GM23338 (cell line): ENCODE data around the gene POMT2. TPM values are rescaled to one million over a fixed set of nuclear protein-coding genes. Genes with fewer than 3 reads are reported as not detected.

Experiments
- ATAC-seq: fragments of 200-7000 bp; cut with Tn5 transposase; 3 replicates; pipeline ENCODE4 v1.9.1; 2020
- DNase-seq: peaks from one replicate; pipeline ENCODE4 v3.0.0-alpha.2; 2015; ENCODE audit warnings: low spot score
- H2AFZ ChIP-seq: fragments of 200-600 bp; sonication (generic); 2 replicates; pipeline ENCODE4 v1.8.0; 2016; ENCODE audit warnings: antibody characterized with exemption, mild to moderate bottlenecking, moderate library complexity
- H3F3A ChIP-seq: fragments of 200-600 bp; sonication (generic); replicated peaks from 2 replicates; pipeline ENCODE4 v1.8.0; 2017; ENCODE audit warnings: antibody characterized with exemption, mixed run types, low read depth
- H3K27ac ChIP-seq: fragments of 200-600 bp; sonication (generic); 2 replicates; pipeline ENCODE4 v1.6.1; 2016; ENCODE audit warnings: low read depth
- H3K27me3 ChIP-seq: fragments of 200-600 bp; sonication (generic); 2 replicates; pipeline ENCODE4 v1.8.0; 2016; ENCODE audit warnings: mild to moderate bottlenecking, mixed run types, moderate library complexity; ENCODE audit not compliant: insufficient read depth
- H3K36me3 ChIP-seq: fragments of 200-600 bp; sonication (generic); 2 replicates; pipeline ENCODE4 v1.8.0; 2016; ENCODE audit warnings: mild to moderate bottlenecking; ENCODE audit not compliant: insufficient read depth
- H3K4me1 ChIP-seq: fragments of 200-600 bp; sonication (generic); 2 replicates; pipeline ENCODE4 v1.8.0; 2016; ENCODE audit warnings: mild to moderate bottlenecking, moderate library complexity; ENCODE audit not compliant: insufficient read depth
- H3K4me2 ChIP-seq: fragments of 200-600 bp; sonication (generic); 2 replicates; pipeline ENCODE4 v1.7.1; 2017; ENCODE audit warnings: mixed run types
- H3K4me3 ChIP-seq: fragments of 200-600 bp; sonication (generic); 2 replicates; pipeline ENCODE4 v1.6.1; 2016; ENCODE audit warnings: mixed run types
- H3K79me2 ChIP-seq: fragments of 200-600 bp; sonication (generic); replicated peaks from 2 replicates; pipeline ENCODE4 v1.8.0; 2017; ENCODE audit warnings: mild to moderate bottlenecking; ENCODE audit not compliant: insufficient read depth
- H3K9me2 ChIP-seq: fragments of 200-600 bp; sonication (generic); 2 replicates; pipeline ENCODE4 v1.8.0; 2017; ENCODE audit not compliant: insufficient read depth
- H4K20me1 ChIP-seq: fragments of 200-600 bp; sonication (generic); replicated peaks from 2 replicates; pipeline ENCODE4 v1.8.0; 2017; ENCODE audit warnings: mild to moderate bottlenecking; ENCODE audit not compliant: insufficient read depth
- H3K27ac Mint-ChIP-seq: 2 replicates; pipeline ENCODE4 v1.8.0; 2020; ENCODE audit warnings: inconsistent platforms, mild to moderate bottlenecking, moderate library complexity, mixed read lengths
- H3K27me3 Mint-ChIP-seq: 3 replicates; pipeline ENCODE4 v1.8.0; 2022; ENCODE audit warnings: low read depth, mild to moderate bottlenecking, moderate library complexity, mixed read lengths, inconsistent platforms; ENCODE audit not compliant: insufficient read depth, poor library complexity
- H3K36me3 Mint-ChIP-seq: 3 replicates; pipeline ENCODE4 v1.8.0; 2021; ENCODE audit warnings: low read depth, mild to moderate bottlenecking, inconsistent platforms, moderate library complexity, mixed read lengths
- H3K4me1 Mint-ChIP-seq: 3 replicates; pipeline ENCODE4 v1.8.0; 2020; ENCODE audit warnings: mild to moderate bottlenecking, inconsistent platforms, mixed read lengths
- H3K4me3 Mint-ChIP-seq: 3 replicates; pipeline ENCODE4 v1.8.0; 2021; ENCODE audit warnings: moderate library complexity, mild to moderate bottlenecking, inconsistent platforms, mixed read lengths
- H3K9me3 Mint-ChIP-seq: 3 replicates; pipeline ENCODE4 v1.8.0; 2020; ENCODE audit warnings: moderate library complexity, mild to moderate bottlenecking, inconsistent platforms, mixed read lengths
- CREB1 ChIP-seq: fragments of 250-450 bp; sonication (Bioruptor Pico); IDR thresholded peaks from 2 replicates; pipeline ENCODE4 v1.5.0; 2020; ENCODE audit warnings: low read depth, mild to moderate bottlenecking, moderate library complexity
- CTCF ChIP-seq, 2 experiments: fragments of 200-600 bp in 1 of 2; sonication (generic) in 1 of 2; conservative IDR thresholded peaks; 2 replicates each; pipeline versions ENCODE4 v1.5.1 to v1.6.1; 2016 to 2017; ENCODE audit warnings: antibody characterized with exemption in 2 of 2, low read depth in 2 of 2, mild to moderate bottlenecking in 2 of 2, moderate library complexity in 1 of 2
- EZH2 ChIP-seq: fragments of 200-600 bp; sonication (generic); IDR thresholded peaks from one replicate; pipeline ENCODE4 v1.8.0; 2017; ENCODE audit warnings: antibody characterized with exemption, mild to moderate bottlenecking, low read depth; ENCODE audit not compliant: unreplicated experiment
- EZH2phosphoT487 ChIP-seq: fragments of 200-600 bp; sonication (generic); IDR thresholded peaks from one replicate; pipeline ENCODE4 v1.8.1; 2018; ENCODE audit warnings: antibody characterized with exemption; ENCODE audit not compliant: unreplicated experiment
- JUNB ChIP-seq: IDR thresholded peaks from one replicate; pipeline ENCODE4 v1.6.1; 2016; ENCODE audit warnings: antibody characterized with exemption; ENCODE audit not compliant: unreplicated experiment
- NANOG ChIP-seq: IDR thresholded peaks from 2 replicates; pipeline ENCODE4 v1.6.1; 2016; ENCODE audit warnings: antibody characterized with exemption, borderline replicate concordance
- REST ChIP-seq: IDR thresholded peaks from one replicate; pipeline ENCODE4 v1.6.1; 2018; ENCODE audit warnings: antibody characterized with exemption; ENCODE audit not compliant: unreplicated experiment
- STAT1 ChIP-seq: IDR thresholded peaks from one replicate; pipeline ENCODE4 v1.6.1; 2016; ENCODE audit warnings: antibody characterized with exemption; ENCODE audit not compliant: unreplicated experiment
- ZNF114 ChIP-seq: fragments of 250-450 bp; sonication (Bioruptor Pico); IDR thresholded peaks from 2 replicates; pipeline ENCODE4 v1.5.0; 2020; ENCODE audit warnings: mild to moderate bottlenecking, moderate library complexity
- ZNF331 ChIP-seq: fragments of 250-450 bp; sonication (Bioruptor Pico); IDR thresholded peaks from 2 replicates; pipeline ENCODE4 v1.5.0; 2020; ENCODE audit warnings: low read depth, mild to moderate bottlenecking, moderate library complexity
- polyA plus RNA-seq: library from polyadenylated mRNA; unstranded; fragments of >200 nt; fragmentation: Nextera tagmentation; extraction: Ambion mirVana; gene quantifications from 2 replicates; pipeline ENCODE4 v1.2.1, GENCODE V29; 2016
- total RNA-seq: library from RNA; depleted of rRNA; stranded (reverse); fragments of >200 nt; shearing (Covaris generic); gene quantifications from 2 replicates; pipeline ENCODE4 v1.2.3, GENCODE V29; 2014
- TF ChIP-seq, protein P1 (sequence below): IDR thresholded peaks from 2 replicates; pipeline ENCODE4 v1.6.1; 2016; ENCODE audit warnings: antibody characterized with exemption

The POMT2 gene
- total and polyA plus RNA-seq, 2 experiments from 2014 or later, result 24.3 to 29.9 TPM

GRCh38 chr14:77314043-77314442, 6.6 kb downstream of the POMT2 start (continued):
- TF ChIP-seq REST (no peak), CTCF (conservative IDR thresholded peaks at IDR 0.05; ENCODE audit: low read depth in 2 of 2) (no peak), ZNF331 (CRISPR knock-in tag) (no peak), EZH2phosphoT487 (no peak), EZH2 (no peak), JUNB (no peak)
- TF ChIP-seq, protein P1, sequence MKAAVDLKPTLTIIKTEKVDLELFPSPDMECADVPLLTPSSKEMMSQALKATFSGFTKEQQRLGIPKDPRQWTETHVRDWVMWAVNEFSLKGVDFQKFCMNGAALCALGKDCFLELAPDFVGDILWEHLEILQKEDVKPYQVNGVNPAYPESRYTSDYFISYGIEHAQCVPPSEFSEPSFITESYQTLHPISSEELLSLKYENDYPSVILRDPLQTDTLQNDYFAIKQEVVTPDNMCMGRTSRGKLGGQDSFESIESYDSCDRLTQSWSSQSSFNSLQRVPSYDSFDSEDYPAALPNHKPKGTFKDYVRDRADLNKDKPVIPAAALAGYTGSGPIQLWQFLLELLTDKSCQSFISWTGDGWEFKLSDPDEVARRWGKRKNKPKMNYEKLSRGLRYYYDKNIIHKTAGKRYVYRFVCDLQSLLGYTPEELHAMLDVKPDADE, result no peak

DNA sequence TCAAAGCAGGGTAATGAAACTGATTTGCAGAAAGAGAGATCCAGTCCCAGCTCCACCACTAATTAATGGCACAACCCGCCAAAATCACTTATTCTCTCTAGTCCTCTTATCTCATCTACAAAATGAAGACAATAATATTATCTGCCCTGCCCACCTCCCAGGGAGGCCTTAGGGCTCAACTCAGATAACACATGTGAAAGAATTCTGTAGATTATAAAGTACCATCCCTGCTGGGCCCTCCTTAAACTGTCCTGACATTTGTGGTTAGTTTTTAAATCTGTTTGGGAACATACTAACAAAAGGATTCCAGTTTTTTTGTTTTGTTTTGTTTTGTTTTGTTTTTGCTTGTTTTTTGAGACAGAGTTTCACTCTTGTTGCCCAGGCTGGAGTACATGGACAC, 7.3 kb downstream of the POMT2 start:
- Histone ChIP-seq H3K27me3 (no peaks in the 10 kb centered on the region), H3F3A (0 out of 2 replicates have a peak, but pooled peaks cover 4% of the 10 kb centered on the region), H2AFZ (no peak overlapping the region), H3K4me2 (peak overlapping the region; percentile 29), H3K4me1 (peaks cover 33% of the 10 kb centered on the region), H3K4me3 (no peak overlapping the region), H3K36me3 (no peaks in the 10 kb centered on the region), H3K79me2 (peaks cover 45% of the 10 kb centered on the region), H4K20me1 (no peaks in the 10 kb centered on the region), H3K27ac (peak overlapping the region; percentile 87), H3K9me2 (no peaks in the 10 kb centered on the region)
- H3K4me1 Mint-ChIP-seq, result peaks cover 38% of the 10 kb centered on the region
- TF ChIP-seq EZH2phosphoT487, result no peak
- no peak for TF ChIP-seq CREB1 (CRISPR knock-in tag)
- TF ChIP-seq, protein P1, result no peak
- no peak for TF ChIP-seq JUNB
- TF ChIP-seq NANOG, result no peak
- TF ChIP-seq STAT1, result no peak
- TF ChIP-seq ZNF114 (CRISPR knock-in tag), result no peak
- no peak for TF ChIP-seq REST
- DNase-seq (no peak), ATAC-seq (no peak)
- peaks cover 4% of the 10 kb centered on the region for H3K27me3 Mint-ChIP-seq
- no peak overlapping the region for H3K4me3 Mint-ChIP-seq
- no peaks in the 10 kb centered on the region for H3K9me3 Mint-ChIP-seq
- H3K27ac Mint-ChIP-seq, result peak overlapping the region; percentile 72
- no peaks in the 10 kb centered on the region for H3K36me3 Mint-ChIP-seq
